ENCODE results near the gene CLEC1A.

GRCh38 chr12:10111451-10111850 is 12.7 kb upstream of the CLEC1A start:
- TF ChIP-seq CTCF (IDR thresholded peaks at IDR 0.05; ENCODE audit: borderline replicate concordance, extremely low read depth, low read length, poor library complexity, severe bottlenecking) (no peak), EZH2 (IDR thresholded peaks at IDR 0.05; ENCODE audit: borderline replicate concordance, low read depth, low read length, severe bottlenecking) (no peak)

All from DND-41 (cell line).